Stimulated activated naive CD8-positive, alpha-beta T cell treated with anti-CD3 and anti-CD28 coated beads, Interleukin-15, amount 100 ng/mL, for 72 hours (primary cell): ENCODE results near the gene TACC2.

ENCODE experiments used
- ATAC-seq: fragments of 150-1000 bp; cut with Tn5 transposase; 2 replicates; pipeline ENCODE4 v1.10.0; 2021; ENCODE audit warnings: mild to moderate bottlenecking, moderate library complexity
- DNase-seq, 2 donors: peaks; one replicate each; pipeline ENCODE4 v3.0.0; 2021 to 2022
- H3K27ac Mint-ChIP-seq, 2 donors: one replicate each; pipeline ENCODE4 v1.8.0; 2022; ENCODE audit warnings: mild to moderate bottlenecking in 2 of 2, mixed read lengths in 2 of 2, moderate library complexity in 2 of 2
- H3K27me3 Mint-ChIP-seq: one replicate; pipeline ENCODE4 v1.8.0; 2022; ENCODE audit warnings: mixed read lengths
- H3K4me1 Mint-ChIP-seq: one replicate; pipeline ENCODE4 v1.8.0; 2022; ENCODE audit warnings: mild to moderate bottlenecking, mixed read lengths
- H3K4me3 Mint-ChIP-seq, 2 donors: one replicate each; pipeline ENCODE4 v1.8.0; 2022; ENCODE audit warnings: mild to moderate bottlenecking in 2 of 2, mixed read lengths in 2 of 2, moderate library complexity in 1 of 2
- H3K9me3 Mint-ChIP-seq, 2 donors: one replicate each; pipeline ENCODE4 v1.8.0; 2022; ENCODE audit warnings: mixed read lengths in 2 of 2

Gene TACC2

GRCh38 chr10:122255509-122256301 is 266.7 kb downstream of the TACC2 start:
- Mint-ChIP-seq H3K4me1 (no peaks in the 10 kb centered on the region), H3K9me3 (no peaks in the 10 kb centered on the region), H3K27me3 (peaks cover 44% of the 10 kb centered on the region)

DNA sequence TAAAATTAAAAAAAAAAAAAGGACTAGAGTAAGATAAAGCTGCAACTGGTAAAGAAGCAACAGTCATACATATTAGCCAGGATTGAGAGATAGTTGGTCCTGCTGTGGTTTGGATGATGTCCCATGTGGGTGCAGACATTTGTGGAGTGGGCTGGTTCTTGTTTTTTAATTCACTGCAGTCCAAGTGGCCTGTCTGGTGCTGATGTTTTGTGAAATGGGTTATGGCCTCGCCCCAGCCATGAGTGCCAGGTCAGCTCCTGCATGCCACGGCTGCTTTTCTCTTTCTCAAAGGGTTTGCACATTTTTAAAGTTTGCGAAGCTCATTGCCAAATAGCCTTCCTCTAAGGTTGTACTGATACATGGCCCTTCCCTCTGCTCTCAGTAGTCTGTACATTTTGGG is 268.1 kb downstream of the TACC2 start:
- peaks cover 44% of the 10 kb centered on the region for H3K27me3 Mint-ChIP-seq

More at GRCh38 chr10:122255509-122256301, 266.7 kb downstream of the TACC2 start:
- DNase-seq (no peak), ATAC-seq (no peak)
- no peak overlapping the region for H3K4me3 Mint-ChIP-seq
- H3K27ac Mint-ChIP-seq = peak overlapping the region in 1 of 2 donors; percentile 35

GRCh38 chr10:122258136-122259074 is 269.4 kb downstream of the TACC2 start:
- Mint-ChIP-seq H3K4me1 (no peaks in the 10 kb centered on the region), H3K27me3 (peaks cover 50% of the 10 kb centered on the region), H3K27ac (no peak overlapping the region), H3K9me3 (peaks cover 6 to 13% of the 10 kb centered on the region in 2 donors), H3K4me3 (no peak overlapping the region)
- no peak for DNase-seq
- ATAC-seq = no peak

More for the DNA sequence above, 268.1 kb downstream of the TACC2 start:
- ATAC-seq (no peak), DNase-seq (no peak)
- Mint-ChIP-seq H3K27ac (no peak overlapping the region), H3K4me3 (no peak overlapping the region), H3K4me1 (no peaks in the 10 kb centered on the region), H3K9me3 (peaks cover 0 to 6% of the 10 kb centered on the region in 2 donors)

- no peak overlapping the region for H3K4me3 Mint-ChIP-seq
- no peaks in the 10 kb centered on the region for H3K4me1 Mint-ChIP-seq
- no peak overlapping the region for H3K27ac Mint-ChIP-seq
- H3K9me3 Mint-ChIP-seq = peaks cover 13 to 19% of the 10 kb centered on the region in 2 donors
- H3K27me3 Mint-ChIP-seq = peaks cover 56% of the 10 kb centered on the region
- DNase-seq (no peak), ATAC-seq (no peak)
Measured at GRCh38 chr10:122259075-122259466, 270.1 kb downstream of the TACC2 start.

GRCh38 chr10:122261584-122261983 is 272.6 kb downstream of the TACC2 start:
- DNase-seq (no peak), ATAC-seq (no peak)
- no peak overlapping the region for H3K27ac Mint-ChIP-seq
- no peaks in the 10 kb centered on the region for H3K4me1 Mint-ChIP-seq
- H3K9me3 Mint-ChIP-seq = peaks cover 16 to 26% of the 10 kb centered on the region in 2 donors
- peaks cover 71% of the 10 kb centered on the region for H3K27me3 Mint-ChIP-seq
- no peak overlapping the region for H3K4me3 Mint-ChIP-seq

DNA sequence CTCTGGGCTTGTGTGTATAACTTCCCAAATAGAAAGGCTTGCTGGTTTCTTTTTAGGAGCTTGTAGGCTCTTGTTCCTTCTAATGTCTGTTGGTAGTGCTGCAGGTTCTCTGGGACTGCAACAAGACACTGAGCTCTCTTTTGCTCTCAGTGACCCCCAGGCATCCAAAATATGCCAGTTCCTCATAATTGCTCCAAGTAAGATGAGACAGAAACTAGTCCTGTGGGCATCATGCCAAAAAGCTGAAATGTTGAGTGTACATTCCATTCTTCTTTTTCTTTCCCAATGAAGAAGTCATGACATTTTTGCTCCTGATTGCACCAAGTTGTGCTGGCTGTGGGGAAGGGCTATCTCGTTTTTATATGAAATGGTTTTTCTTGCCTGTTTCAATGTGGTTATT is 275.0 kb downstream of the TACC2 start:
- ATAC-seq = no peak
- peaks cover 16 to 26% of the 10 kb centered on the region in 2 donors for H3K9me3 Mint-ChIP-seq
- H3K27me3 Mint-ChIP-seq = peaks cover 69% of the 10 kb centered on the region

DNA sequence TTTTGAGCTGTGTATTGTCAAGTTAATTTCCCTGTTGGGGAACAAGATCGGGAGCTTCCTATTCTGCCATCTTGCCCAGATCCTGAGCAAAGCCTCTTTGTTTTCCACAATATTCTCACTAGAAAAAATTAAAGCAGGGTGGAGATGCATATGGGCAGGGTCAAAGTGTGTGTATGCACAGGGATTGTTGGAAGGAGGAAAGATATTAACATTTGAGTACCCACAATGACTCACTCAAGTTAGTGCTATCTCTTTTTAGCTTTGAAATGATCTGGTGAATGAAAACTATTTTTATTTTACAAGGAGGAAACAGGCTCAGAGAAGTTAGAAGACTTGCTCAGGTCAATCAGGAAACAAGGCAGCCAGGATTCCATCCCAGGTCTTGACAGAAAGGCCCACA is 275.5 kb downstream of the TACC2 start:
- Mint-ChIP-seq H3K9me3 (peaks cover 16 to 26% of the 10 kb centered on the region in 2 donors), H3K27ac (no peak overlapping the region), H3K27me3 (peaks cover 65% of the 10 kb centered on the region), H3K4me3 (no peak overlapping the region), H3K4me1 (no peaks in the 10 kb centered on the region)
- ATAC-seq (no peak), DNase-seq (no peak)

More for the DNA sequence above, 275.0 kb downstream of the TACC2 start:
- no peak for DNase-seq
- no peaks in the 10 kb centered on the region for H3K4me1 Mint-ChIP-seq
- no peak overlapping the region for H3K4me3 Mint-ChIP-seq
- no peak overlapping the region for H3K27ac Mint-ChIP-seq

DNA sequence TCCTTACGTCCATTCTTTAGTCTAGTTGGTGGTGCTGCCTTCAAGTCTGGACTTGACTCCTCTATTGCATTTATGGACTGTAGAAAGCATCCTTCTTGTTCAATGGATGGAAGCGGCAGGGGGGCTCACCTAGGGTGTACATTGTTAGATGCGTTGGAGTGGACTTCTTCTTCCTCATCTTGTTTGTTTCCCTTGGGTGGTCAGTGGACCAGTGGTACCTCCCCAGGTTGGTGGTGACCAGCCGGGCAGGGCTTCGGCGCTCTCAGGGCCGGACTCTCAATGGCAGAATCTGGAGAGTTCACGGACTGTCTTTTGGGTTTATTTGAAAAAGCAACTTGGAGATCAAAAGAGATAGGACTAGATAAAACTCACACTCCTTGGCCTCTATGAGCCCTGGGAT is 276.0 kb downstream of the TACC2 start:
- Mint-ChIP-seq H3K27ac (no peak overlapping the region), H3K4me3 (no peak overlapping the region), H3K27me3 (peaks cover 60% of the 10 kb centered on the region), H3K9me3 (peaks cover 16 to 26% of the 10 kb centered on the region in 2 donors), H3K4me1 (no peaks in the 10 kb centered on the region)
- DNase-seq (no peak), ATAC-seq (no peak)

GRCh38 chr10:122265896-122266295 is 276.9 kb downstream of the TACC2 start:
- Mint-ChIP-seq H3K4me1 (no peaks in the 10 kb centered on the region), H3K4me3 (no peak overlapping the region), H3K27me3 (peaks cover 54% of the 10 kb centered on the region), H3K9me3 (peaks cover 16 to 26% of the 10 kb centered on the region in 2 donors), H3K27ac (no peak overlapping the region)
- DNase-seq (no peak), ATAC-seq (no peak)

DNA sequence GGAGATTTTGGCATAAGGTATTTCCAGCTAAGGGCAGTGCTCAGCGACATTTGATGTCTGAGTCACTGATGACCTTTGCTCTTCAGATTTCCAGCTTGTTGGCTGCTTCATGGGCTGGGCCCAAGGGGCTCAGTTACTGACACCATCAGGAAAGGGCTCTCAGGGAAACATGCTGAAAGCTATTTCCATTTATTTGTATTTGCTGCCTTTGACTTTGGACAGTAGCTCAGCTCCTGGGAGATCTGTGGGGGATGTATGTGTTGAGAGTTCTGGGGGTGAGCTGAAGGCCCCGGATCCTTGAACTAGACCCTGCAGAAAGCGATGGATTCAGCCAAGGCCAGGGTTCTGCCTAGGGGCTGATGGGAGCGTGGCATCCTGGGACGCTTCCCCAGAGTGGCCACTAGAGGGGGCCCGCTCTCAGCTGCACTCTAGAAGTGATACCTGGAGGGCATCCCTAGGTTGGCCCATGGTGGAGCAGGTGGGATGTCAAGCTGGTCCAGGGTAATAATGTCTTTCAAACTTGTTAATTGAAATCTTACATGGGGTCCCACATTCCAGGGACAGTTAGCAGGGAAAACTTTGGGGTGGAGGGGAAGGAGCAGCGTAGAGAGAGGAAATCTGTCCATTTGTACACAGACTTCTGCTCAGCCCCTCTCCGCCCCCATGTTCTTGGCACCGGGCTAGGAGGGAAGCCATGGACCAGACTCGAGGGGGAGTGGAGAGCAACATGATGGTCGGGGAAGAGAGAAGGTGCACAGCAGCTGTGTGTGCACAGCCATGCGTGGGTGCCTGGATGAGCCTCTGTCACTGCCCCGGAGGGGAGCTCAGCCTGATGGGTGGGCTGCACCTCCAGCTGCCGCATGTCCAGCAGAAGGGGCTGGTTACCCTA is 279.1 kb downstream of the TACC2 start:
- no peak overlapping the region for H3K27ac Mint-ChIP-seq
- peaks cover 51% of the 10 kb centered on the region for H3K27me3 Mint-ChIP-seq
- DNase-seq (peak; percentile 44 to 48), ATAC-seq (peak; percentile 79)
- H3K4me3 Mint-ChIP-seq = no peak overlapping the region
- no peaks in the 10 kb centered on the region for H3K4me1 Mint-ChIP-seq
- H3K9me3 Mint-ChIP-seq = peaks cover 13 to 17% of the 10 kb centered on the region in 2 donors

GRCh38 chr10:122269059-122269687 is 280.2 kb downstream of the TACC2 start:
- ATAC-seq (no peak), DNase-seq (no peak)
- H3K9me3 Mint-ChIP-seq = peaks cover 2 to 6% of the 10 kb centered on the region in 2 donors
- H3K4me1 Mint-ChIP-seq = no peaks in the 10 kb centered on the region
- H3K27ac Mint-ChIP-seq = no peak overlapping the region
- no peak overlapping the region for H3K4me3 Mint-ChIP-seq
- peaks cover 41% of the 10 kb centered on the region for H3K27me3 Mint-ChIP-seq

DNA sequence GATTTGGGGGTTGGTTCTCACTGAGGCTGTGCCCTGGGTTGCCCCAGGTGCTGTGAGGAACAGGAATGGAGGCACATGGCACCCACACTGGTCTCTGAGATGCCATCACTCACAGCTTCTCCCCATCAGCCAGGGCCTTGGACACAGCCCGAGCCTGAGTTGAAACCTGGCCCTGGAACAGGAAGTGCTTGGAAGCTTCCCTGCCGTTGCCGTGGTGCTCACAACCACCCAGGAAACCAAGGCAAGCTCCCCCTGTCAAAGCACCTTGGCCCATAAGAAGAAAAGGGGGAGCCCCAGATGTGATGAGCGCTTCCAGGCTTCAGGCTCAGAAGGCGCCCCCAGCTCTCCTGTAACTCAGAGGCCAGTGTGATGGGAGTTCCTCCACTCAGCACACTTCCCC is 282.1 kb downstream of the TACC2 start, which contains the start of gene BTBD16:
Gene BTBD16, plus strand, starts transcription at position 221 of the 400 bp plus-strand sequence. CDS start 3,786 bp downstream, outside the sequence.
- peaks cover 22% of the 10 kb centered on the region for H3K27me3 Mint-ChIP-seq
- no peaks in the 10 kb centered on the region for H3K9me3 Mint-ChIP-seq
- H3K4me3 Mint-ChIP-seq = no peak within 1 kb of the TSS
- no peak for DNase-seq
- no peak for ATAC-seq
- no peaks in the 10 kb centered on the region for H3K4me1 Mint-ChIP-seq
- no peak within 1 kb of the TSS for H3K27ac Mint-ChIP-seq

GRCh38 chr10:122273966-122274545 is 285.1 kb downstream of the TACC2 start:
- H3K4me1 Mint-ChIP-seq = no peaks in the 10 kb centered on the region
- peaks cover 8% of the 10 kb centered on the region for H3K27me3 Mint-ChIP-seq
- no peak overlapping the region for H3K4me3 Mint-ChIP-seq
- DNase-seq (no peak), ATAC-seq (no peak)
- no peaks in the 10 kb centered on the region for H3K9me3 Mint-ChIP-seq
- H3K27ac Mint-ChIP-seq = no peak overlapping the region

GRCh38 chr10:122276611-122277208 is 287.7 kb downstream of the TACC2 start:
- DNase-seq (no peak), ATAC-seq (no peak)
- Mint-ChIP-seq H3K4me3 (no peak overlapping the region), H3K9me3 (no peaks in the 10 kb centered on the region), H3K4me1 (peaks cover 4% of the 10 kb centered on the region), H3K27ac (no peak overlapping the region), H3K27me3 (peaks cover 29% of the 10 kb centered on the region)
